Skin epidermis (tissue), 12 donors: ENCODE results near the gene GIMAP2.
"Not testable (repeated sequence)": the region's sequence is repeated elsewhere in the genome, so short reads cannot be mapped to it uniquely, and the experiment has no call there.

Experiments used
- H3K27ac ChIP-seq, 21 experiments: fragments of 200-600 bp; sonication (generic) in 11 of 21; one replicate each; pipeline ENCODE4 v1.5.0; 2020; ENCODE audit warnings: mild to moderate bottlenecking in 3 of 21, inconsistent platforms in 2 of 21, moderate library complexity in 2 of 21
- H3K4me3 ChIP-seq, 7 experiments: fragments of 200-600 bp; sonication (generic) in 2 of 7; one replicate each; pipeline ENCODE4 v1.5.0; 2020; ENCODE audit warnings: inconsistent platforms in 2 of 7, mild to moderate bottlenecking in 2 of 7, moderate library complexity in 1 of 7

Gene GIMAP2

GRCh38 chr7:150675714-150676113 is 9.8 kb upstream of the GIMAP2 start:
- H3K27ac ChIP-seq = peak overlapping the region in 14 of 21 experiments; percentile 12 to 93 (median 70)
- H3K4me3 ChIP-seq = no peak overlapping the region

GRCh38 chr7:150676276-150676675 is 9.2 kb upstream of the GIMAP2 start:
- H3K27ac ChIP-seq = peak overlapping the region in 13 of 21 experiments; percentile 3 to 93 (median 69)

GRCh38 chr7:150676854-150677253 is 8.7 kb upstream of the GIMAP2 start:
- H3K27ac ChIP-seq = peak overlapping the region in 12 of 21 experiments; percentile 24 to 93 (median 73)
- H3K4me3 ChIP-seq = not testable (repeated sequence)

More at GRCh38 chr7:150676276-150676675, 9.2 kb upstream of the GIMAP2 start:
- not testable (repeated sequence) for H3K4me3 ChIP-seq

- not testable (repeated sequence) for H3K4me3 ChIP-seq
- H3K27ac ChIP-seq = peak overlapping the region in 8 of 21 experiments; percentile 3 to 93 (median 68)
Measured at GRCh38 chr7:150678601-150679000, 6.9 kb upstream of the GIMAP2 start.

- H3K27ac ChIP-seq, H3K4me3 ChIP-seq: not testable (repeated sequence)
Measured at GRCh38 chr7:150680364-150680763, 5.1 kb upstream of the GIMAP2 start.

- H3K4me3 ChIP-seq = peak overlapping the region; percentile 15 to 47 (median 39)
Measured at GRCh38 chr7:150686030-150686631, 625 bp downstream of the GIMAP2 start.

GRCh38 chr7:150688630-150689029 is 3.1 kb downstream of the GIMAP2 start:
- Histone ChIP-seq H3K4me3 (no peak overlapping the region), H3K27ac (no peak overlapping the region)

More at GRCh38 chr7:150686030-150686631, 625 bp downstream of the GIMAP2 start:
- H3K27ac ChIP-seq = peak overlapping the region; percentile 2 to 97 (median 83)

GRCh38 chr7:150695654-150696053 is 10.1 kb downstream of the GIMAP2 start:
- no peak overlapping the region for H3K4me3 ChIP-seq
- H3K27ac ChIP-seq = no peak overlapping the region

GRCh38 chr7:150703209-150703608 is 17.7 kb downstream of the GIMAP2 start:
- no peak overlapping the region for H3K27ac ChIP-seq
- H3K4me3 ChIP-seq = no peak overlapping the region

- no peak overlapping the region for H3K4me3 ChIP-seq
Measured at GRCh38 chr7:150715293-150715692, 29.8 kb downstream of the GIMAP2 start.

GRCh38 chr7:150715738-150716137 is 30.2 kb downstream of the GIMAP2 start:
- peak overlapping the region in 2 of 7 experiments; percentile 35 to 45 for H3K4me3 ChIP-seq
- H3K27ac ChIP-seq = peak overlapping the region in 19 of 21 experiments; percentile 48 to 95 (median 80)

More at GRCh38 chr7:150715293-150715692, 29.8 kb downstream of the GIMAP2 start:
- peak overlapping the region in 17 of 21 experiments; percentile 2 to 95 (median 81) for H3K27ac ChIP-seq

- peak within 1 kb of the TSS; percentile 45 to 95 (median 79) for H3K27ac ChIP-seq
- H3K4me3 ChIP-seq = peak within 1 kb of the TSS; percentile 27 to 47 (median 35)
Measured at GRCh38 chr7:150716368-150716767, 30.9 kb downstream of the GIMAP2 start, which contains the start of gene GIMAP1. Gene GIMAP1, plus strand, starts transcription at chr7:150716613. Its CDS starts 2,435 bp downstream, at chr7:150719048.

GRCh38 chr7:150716939-150717338 is 31.4 kb downstream of the GIMAP2 start:
- H3K4me3 ChIP-seq = peak overlapping the region; percentile 27 to 47 (median 35)
- H3K27ac ChIP-seq = peak overlapping the region; percentile 45 to 95 (median 79)

GRCh38 chr7:150717814-150718420 is 32.4 kb downstream of the GIMAP2 start:
- H3K27ac ChIP-seq = peak overlapping the region in 14 of 21 experiments; percentile 6 to 95 (median 84)
- peak overlapping the region in 6 of 7 experiments; percentile 27 to 47 (median 38) for H3K4me3 ChIP-seq

- Histone ChIP-seq H3K4me3 (no peak overlapping the region), H3K27ac (peak overlapping the region in 3 of 21 experiments; percentile 14 to 94 (median 21))
Measured at GRCh38 chr7:150719436-150719835, 33.9 kb downstream of the GIMAP2 start.

GRCh38 chr7:150719960-150720891 is 34.7 kb downstream of the GIMAP2 start:
- Histone ChIP-seq H3K4me3 (no peak overlapping the region), H3K27ac (no peak overlapping the region)

- H3K4me3 ChIP-seq = no peak overlapping the region
- H3K27ac ChIP-seq = peak overlapping the region in 2 of 21 experiments; percentile 0 to 42
Measured at GRCh38 chr7:150721970-150722373, 36.5 kb downstream of the GIMAP2 start.

GRCh38 chr7:150722431-150722931 is 37.0 kb downstream of the GIMAP2 start:
- no peak overlapping the region for H3K4me3 ChIP-seq
- H3K27ac ChIP-seq = peak overlapping the region in 3 of 21 experiments; percentile 0 to 55 (median 42)

GRCh38 chr7:150723467-150723866 is 38.0 kb downstream of the GIMAP2 start:
- H3K4me3 ChIP-seq = no peak overlapping the region
- H3K27ac ChIP-seq = no peak overlapping the region
